DOHH2 (cell line): ENCODE measurements around the gene PPP3CA.

Experiments used
- H3F3A ChIP-seq: fragments of 200-600 bp; sonication (generic), shearing (Covaris generic); 2 replicates; pipeline ENCODE4 v1.6.0; 2016; ENCODE audit warnings: antibody characterized with exemption, mild to moderate bottlenecking; ENCODE audit not compliant: control insufficient read depth, insufficient read depth
- H3K27ac ChIP-seq: fragments of 200-600 bp; sonication (generic); 2 replicates; pipeline ENCODE4 v1.5.1; 2014; ENCODE audit warnings: low read depth, mild to moderate bottlenecking, low read length, moderate library complexity
- H3K27me3 ChIP-seq: fragments of 200-600 bp; sonication (generic); 2 replicates; pipeline ENCODE4 v1.6.1; 2014; ENCODE audit warnings: mild to moderate bottlenecking, low read length, mixed read lengths; ENCODE audit not compliant: control insufficient read depth
- H3K36me3 ChIP-seq: fragments of 200-600 bp; sonication (generic); 2 replicates; pipeline ENCODE4 v1.6.1; 2014; ENCODE audit warnings: mild to moderate bottlenecking, low read length, moderate library complexity, mixed read lengths; ENCODE audit not compliant: control insufficient read depth
- H3K4me1 ChIP-seq: fragments of 200-600 bp; sonication (generic); 2 replicates; pipeline ENCODE4 v1.6.1; 2014; ENCODE audit warnings: mild to moderate bottlenecking, low read length, mixed read lengths; ENCODE audit not compliant: control insufficient read depth
- H3K4me2 ChIP-seq: fragments of 200-600 bp; sonication (generic); 2 replicates; pipeline ENCODE4 v1.6.0; 2014; ENCODE audit warnings: mild to moderate bottlenecking, low read length, moderate library complexity
- H3K4me3 ChIP-seq: fragments of 200-600 bp; sonication (generic); 2 replicates; pipeline ENCODE4 v1.5.1; 2014; ENCODE audit warnings: mild to moderate bottlenecking, low read length, mixed read lengths
- H3K79me2 ChIP-seq: fragments of 200-600 bp; sonication (generic); 2 replicates; pipeline ENCODE4 v1.6.1; 2014; ENCODE audit warnings: mild to moderate bottlenecking, low read length, mixed read lengths; ENCODE audit not compliant: control insufficient read depth
- H3K9me2 ChIP-seq: fragments of 200-600 bp; sonication (generic); replicated peaks from 2 replicates; pipeline ENCODE4 v1.6.1; 2014; ENCODE audit warnings: mild to moderate bottlenecking, low read length, mixed read lengths; ENCODE audit not compliant: control insufficient read depth
- H3K9me3 ChIP-seq: fragments of 200-600 bp; sonication (generic); 2 replicates; pipeline ENCODE4 v1.6.1; 2014; ENCODE audit warnings: antibody characterized with exemption, low read length, mixed read lengths; ENCODE audit not compliant: control insufficient read depth, insufficient read depth
- H4K20me1 ChIP-seq: fragments of 200-600 bp; sonication (generic); 2 replicates; pipeline ENCODE4 v1.6.0; 2014; ENCODE audit warnings: low read depth, mild to moderate bottlenecking, antibody characterized with exemption, low read length, moderate library complexity; ENCODE audit not compliant: control insufficient read depth, insufficient read depth
- EZH2phosphoT487 ChIP-seq: fragments of 200-600 bp; sonication (generic); IDR thresholded peaks from 2 replicates; pipeline ENCODE4 v1.6.1; 2017; ENCODE audit warnings: borderline replicate concordance, mild to moderate bottlenecking, antibody characterized with exemption, low read length, moderate library complexity, mixed read lengths
- TF ChIP-seq, protein P1 (sequence below): fragments of 200-600 bp; sonication (generic); IDR thresholded peaks from one replicate; pipeline ENCODE4 v1.5.1; 2014; ENCODE audit warnings: antibody characterized with exemption, mild to moderate bottlenecking, low read depth, low read length; ENCODE audit not compliant: poor library complexity, severe bottlenecking

The PPP3CA gene

DNA sequence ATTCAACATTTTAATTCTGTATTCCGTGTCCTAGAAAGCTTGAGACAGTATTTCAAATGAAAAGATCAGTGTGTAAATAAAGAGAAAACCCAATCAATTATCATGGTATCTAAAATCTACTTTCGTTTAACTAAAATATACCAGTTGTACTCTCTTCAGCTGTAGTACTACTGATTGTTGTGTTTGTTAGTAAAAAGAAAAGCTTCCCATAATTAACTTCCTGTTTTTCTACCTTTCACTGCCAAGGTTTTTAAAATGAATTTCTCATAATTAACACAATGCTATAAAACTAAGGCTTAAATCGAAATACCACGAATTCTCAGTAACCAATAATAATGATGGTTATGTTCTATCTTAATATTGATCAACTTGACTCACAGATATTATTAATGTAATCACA lies 37.4 kb downstream of the PPP3CA start:
- TF ChIP-seq, protein P1, sequence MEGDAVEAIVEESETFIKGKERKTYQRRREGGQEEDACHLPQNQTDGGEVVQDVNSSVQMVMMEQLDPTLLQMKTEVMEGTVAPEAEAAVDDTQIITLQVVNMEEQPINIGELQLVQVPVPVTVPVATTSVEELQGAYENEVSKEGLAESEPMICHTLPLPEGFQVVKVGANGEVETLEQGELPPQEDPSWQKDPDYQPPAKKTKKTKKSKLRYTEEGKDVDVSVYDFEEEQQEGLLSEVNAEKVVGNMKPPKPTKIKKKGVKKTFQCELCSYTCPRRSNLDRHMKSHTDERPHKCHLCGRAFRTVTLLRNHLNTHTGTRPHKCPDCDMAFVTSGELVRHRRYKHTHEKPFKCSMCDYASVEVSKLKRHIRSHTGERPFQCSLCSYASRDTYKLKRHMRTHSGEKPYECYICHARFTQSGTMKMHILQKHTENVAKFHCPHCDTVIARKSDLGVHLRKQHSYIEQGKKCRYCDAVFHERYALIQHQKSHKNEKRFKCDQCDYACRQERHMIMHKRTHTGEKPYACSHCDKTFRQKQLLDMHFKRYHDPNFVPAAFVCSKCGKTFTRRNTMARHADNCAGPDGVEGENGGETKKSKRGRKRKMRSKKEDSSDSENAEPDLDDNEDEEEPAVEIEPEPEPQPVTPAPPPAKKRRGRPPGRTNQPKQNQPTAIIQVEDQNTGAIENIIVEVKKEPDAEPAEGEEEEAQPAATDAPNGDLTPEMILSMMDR: no peak
- TF ChIP-seq EZH2phosphoT487: no peak
- Histone ChIP-seq H3K4me1 (peaks cover 8% of the 10 kb centered on the region; the same call in 1 of the 2 replicates), H3K4me3 (no peak overlapping the region), H3K27ac (no peak overlapping the region), H3K9me3 (no peaks in the 10 kb centered on the region), H3K9me2 (no peaks in the 10 kb centered on the region), H3K4me2 (no peak overlapping the region), H3K27me3 (no peaks in the 10 kb centered on the region), H4K20me1 (no peaks in the 10 kb centered on the region), H3K79me2 (peaks cover 24% of the 10 kb centered on the region), H3K36me3 (no peaks in the 10 kb centered on the region), H3F3A (no peaks in the 10 kb centered on the region)

DNA sequence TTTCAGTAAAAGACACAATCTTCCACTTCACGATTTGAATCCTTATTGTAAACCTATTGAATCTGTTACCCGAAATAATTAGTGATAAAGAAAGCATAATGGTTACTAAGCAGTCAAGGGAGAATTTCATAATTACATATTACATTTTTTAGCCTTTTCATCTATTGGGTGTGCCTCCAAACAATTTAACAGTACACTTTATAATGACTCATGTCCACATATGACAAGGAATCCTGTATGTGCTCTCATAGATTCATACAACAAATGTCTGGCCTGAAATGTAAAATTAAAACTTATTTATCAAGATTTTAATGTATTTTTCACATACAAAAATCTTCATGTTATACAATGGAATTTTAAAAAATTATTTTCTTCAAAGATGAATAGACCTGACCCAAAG lies 39.4 kb downstream of the PPP3CA start:
- peaks cover 8% of the 10 kb centered on the region; the same call in 1 of the 2 replicates for H3K4me1 ChIP-seq
- H3K4me2 ChIP-seq: no peak overlapping the region
- H3K36me3 ChIP-seq: no peaks in the 10 kb centered on the region
- H3K9me2 ChIP-seq: no peaks in the 10 kb centered on the region
- H3K9me3 ChIP-seq: no peaks in the 10 kb centered on the region
- no peaks in the 10 kb centered on the region for H4K20me1 ChIP-seq
- no peak overlapping the region for H3K27ac ChIP-seq
- TF ChIP-seq, protein P1: no peak
- no peak for TF ChIP-seq EZH2phosphoT487
- no peak overlapping the region for H3K4me3 ChIP-seq
- H3K79me2 ChIP-seq: peaks cover 21% of the 10 kb centered on the region
- no peaks in the 10 kb centered on the region for H3K27me3 ChIP-seq
- H3F3A ChIP-seq: no peaks in the 10 kb centered on the region

DNA sequence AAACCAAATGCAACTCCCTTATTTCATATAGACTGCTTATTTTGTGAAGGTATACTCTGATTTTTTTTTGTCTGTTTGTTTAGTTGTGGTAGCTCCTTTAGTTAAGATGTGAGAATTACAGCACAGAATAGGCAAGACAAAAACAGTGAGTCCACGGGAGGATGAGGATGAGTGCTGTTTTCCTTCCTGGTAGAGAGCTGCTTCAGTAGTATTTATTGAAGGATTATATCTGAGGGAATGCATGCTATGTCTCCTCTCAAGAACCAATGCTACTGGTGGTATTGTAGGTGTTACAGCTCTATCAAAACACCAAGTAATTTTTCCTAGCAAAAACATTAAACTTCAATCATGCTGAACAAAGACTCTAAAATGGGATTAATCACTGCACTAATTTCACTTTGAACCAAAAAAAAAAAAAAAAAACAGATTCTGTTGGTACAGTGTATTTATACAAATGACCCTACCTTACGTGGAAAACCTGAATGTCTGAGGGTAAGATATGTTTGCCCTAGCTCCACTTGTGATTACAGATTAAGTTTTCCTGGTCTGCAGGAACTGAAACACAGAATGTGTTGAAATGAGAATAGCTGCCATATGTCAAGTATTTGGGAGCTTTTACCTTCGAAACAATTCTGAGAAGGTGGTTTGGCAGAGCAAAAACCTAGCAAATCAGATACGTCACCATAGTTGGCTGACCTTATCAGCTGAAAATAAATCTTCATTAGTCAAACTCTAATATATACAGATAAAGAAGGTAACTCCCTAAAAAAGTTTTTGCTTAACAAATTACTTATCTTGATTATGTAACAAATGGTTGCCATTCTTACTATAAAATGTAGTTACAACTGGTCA lies 40.3 kb downstream of the PPP3CA start:
- no peak overlapping the region; the same call in 1 of the 2 replicates for H3K4me2 ChIP-seq

More for the DNA sequence above, 40.3 kb downstream of the PPP3CA start:
- peaks cover 8% of the 10 kb centered on the region; the same call in 1 of the 2 replicates for H3K4me1 ChIP-seq
- no peaks in the 10 kb centered on the region for H3K27me3 ChIP-seq
- H3K79me2 ChIP-seq: peaks cover 21% of the 10 kb centered on the region
- no peak overlapping the region for H3K27ac ChIP-seq
- no peaks in the 10 kb centered on the region for H3K36me3 ChIP-seq
- no peaks in the 10 kb centered on the region for H3F3A ChIP-seq
- no peaks in the 10 kb centered on the region for H3K9me2 ChIP-seq
- TF ChIP-seq, protein P1: no peak
- no peak for TF ChIP-seq EZH2phosphoT487
- no peak overlapping the region for H3K4me3 ChIP-seq
- no peaks in the 10 kb centered on the region for H3K9me3 ChIP-seq
- H4K20me1 ChIP-seq: no peaks in the 10 kb centered on the region
